ENCODE measurements around the gene TRMO. TPM values are rescaled to one million over a fixed set of nuclear protein-coding genes. Genes with fewer than 3 reads are reported as not detected.

TRMO gene
- polyA plus RNA-seq, 3 donors = 18.3 to 22.0 (median 21.1) TPM

- DNase-seq (ENCODE audit: extremely low read depth in 1 of 11, low read depth in 9 of 11, low spot score in 4 of 11) = no peak
Measured at GRCh38 chr9:97911970-97912369, 10.3 kb downstream of the TRMO start.

GRCh38 chr9:97911528-97911927 lies 10.8 kb downstream of the TRMO start:
- no peak for DNase-seq (ENCODE audit: extremely low read depth in 1 of 11, low read depth in 9 of 11, low spot score in 4 of 11)

- DNase-seq (ENCODE audit: extremely low read depth in 1 of 11, low read depth in 9 of 11, low spot score in 4 of 11) = no peak
Measured at GRCh38 chr9:97910357-97910756, 11.9 kb downstream of the TRMO start.

GRCh38 chr9:97908705-97909104 lies 13.6 kb downstream of the TRMO start:
- no peak for DNase-seq (ENCODE audit: extremely low read depth in 1 of 11, low read depth in 9 of 11, low spot score in 4 of 11)

GRCh38 chr9:97907632-97908031 lies 14.7 kb downstream of the TRMO start:
- DNase-seq (ENCODE audit: extremely low read depth in 1 of 11, low read depth in 9 of 11, low spot score in 4 of 11) = no peak

GRCh38 chr9:97907046-97907445 lies 15.3 kb downstream of the TRMO start:
- DNase-seq (ENCODE audit: extremely low read depth in 1 of 11, low read depth in 9 of 11, low spot score in 4 of 11) = no peak

GRCh38 chr9:97906236-97906831 lies 16.0 kb downstream of the TRMO start:
- no peak for DNase-seq (ENCODE audit: extremely low read depth in 1 of 11, low read depth in 9 of 11, low spot score in 4 of 11)

GRCh38 chr9:97905228-97905627 lies 17.1 kb downstream of the TRMO start:
- DNase-seq (ENCODE audit: extremely low read depth in 1 of 11, low read depth in 9 of 11, low spot score in 4 of 11) = no peak

- no peak for DNase-seq (ENCODE audit: extremely low read depth in 1 of 11, low read depth in 9 of 11, low spot score in 4 of 11)
Measured at GRCh38 chr9:97904725-97905124, 17.6 kb downstream of the TRMO start.

- DNase-seq (ENCODE audit: extremely low read depth in 1 of 11, low read depth in 9 of 11, low spot score in 4 of 11) = no peak
Measured at GRCh38 chr9:97903177-97903576, 19.1 kb downstream of the TRMO start.

GRCh38 chr9:97900738-97901565 lies 21.3 kb downstream of the TRMO start:
- DNase-seq (ENCODE audit: extremely low read depth in 1 of 11, low read depth in 9 of 11, low spot score in 4 of 11) = peak in 1 of 11 donors; percentile 33

GRCh38 chr9:97900103-97900737 lies 22.1 kb downstream of the TRMO start:
- DNase-seq (ENCODE audit: extremely low read depth in 1 of 11, low read depth in 9 of 11, low spot score in 4 of 11) = no peak

- no peak for DNase-seq (ENCODE audit: extremely low read depth in 1 of 11, low read depth in 9 of 11, low spot score in 4 of 11)
Measured at GRCh38 chr9:97895695-97896332, 26.5 kb downstream of the TRMO start.

- no peak for DNase-seq (ENCODE audit: extremely low read depth in 1 of 11, low read depth in 9 of 11, low spot score in 4 of 11)
Measured at GRCh38 chr9:97895211-97895610, 27.1 kb downstream of the TRMO start.

GRCh38 chr9:97892421-97892820 lies 29.9 kb downstream of the TRMO start:
- no peak for DNase-seq (ENCODE audit: extremely low read depth in 1 of 11, low read depth in 9 of 11, low spot score in 4 of 11)

- DNase-seq (ENCODE audit: extremely low read depth in 1 of 11, low read depth in 9 of 11, low spot score in 4 of 11) = no peak
Measured at GRCh38 chr9:97891736-97892135, 30.6 kb downstream of the TRMO start.

- DNase-seq (ENCODE audit: extremely low read depth in 1 of 11, low read depth in 9 of 11, low spot score in 4 of 11) = no peak
Measured at GRCh38 chr9:97889941-97890887, 32.1 kb downstream of the TRMO start.

GRCh38 chr9:97880336-97880735 lies 42.0 kb downstream of the TRMO start:
- no peak for DNase-seq (ENCODE audit: extremely low read depth in 1 of 11, low read depth in 9 of 11, low spot score in 4 of 11)

GRCh38 chr9:97876061-97876460 lies 46.2 kb downstream of the TRMO start:
- no peak for DNase-seq (ENCODE audit: extremely low read depth in 1 of 11, low read depth in 9 of 11, low spot score in 4 of 11)
